LoVo (cell line): ENCODE measurements around the gene GALNT12.
A peak's percentile ranks its signal among the peaks of the same experiment; 100 is the strongest.

Experiments used
- DNase-seq: peaks from one replicate; pipeline ENCODE4 v3.0.0-alpha.2; 2016; ENCODE audit warnings: low spot score

The GALNT12 gene

GRCh38 chr9:98781588-98782383 lies 25.7 kb upstream of the GALNT12 start:
- DNase-seq: peak; percentile 92

GRCh38 chr9:98783518-98784226 lies 23.8 kb upstream of the GALNT12 start:
- no peak for DNase-seq

GRCh38 chr9:98784831-98785806 lies 22.4 kb upstream of the GALNT12 start:
- no peak for DNase-seq

GRCh38 chr9:98786750-98787510 lies 20.5 kb upstream of the GALNT12 start:
- no peak for DNase-seq

- DNase-seq: no peak
These were observed 19.6 kb upstream of the GALNT12 start for GRCh38 chr9:98787766-98788335.

GRCh38 chr9:98789483-98790133 lies 17.9 kb upstream of the GALNT12 start:
- no peak for DNase-seq

- DNase-seq: no peak
These were observed 17.2 kb upstream of the GALNT12 start for GRCh38 chr9:98790134-98790841.

- peak; percentile 88 for DNase-seq
These were observed 16.4 kb upstream of the GALNT12 start for GRCh38 chr9:98790842-98791607.

GRCh38 chr9:98791608-98792490 lies 15.6 kb upstream of the GALNT12 start:
- no peak for DNase-seq

GRCh38 chr9:98793031-98793430 lies 14.4 kb upstream of the GALNT12 start:
- DNase-seq: no peak

GRCh38 chr9:98794802-98795201 lies 12.7 kb upstream of the GALNT12 start:
- no peak for DNase-seq

GRCh38 chr9:98795295-98795955 lies 12.0 kb upstream of the GALNT12 start:
- DNase-seq: no peak

- DNase-seq: no peak
These were observed 11.5 kb upstream of the GALNT12 start for GRCh38 chr9:98795970-98796363.

GRCh38 chr9:98796364-98797101 lies 10.9 kb upstream of the GALNT12 start, which contains the start of gene ANKS6:
ANKS6 (minus strand) TSS chr9:98796555; CDS start chr9:98796491, 64 bp downstream.
- DNase-seq: peak; percentile 85

- DNase-seq: no peak
These were observed 10.0 kb upstream of the GALNT12 start for GRCh38 chr9:98797491-98797890.

- no peak for DNase-seq
These were observed 9.2 kb upstream of the GALNT12 start for GRCh38 chr9:98798254-98798653.

GRCh38 chr9:98801561-98801960 lies 5.9 kb upstream of the GALNT12 start:
- DNase-seq: no peak
